Measurements from ENCODE around the gene ZSCAN25.

- TF ChIP-seq POLR2A (IDR thresholded peaks at IDR 0.05) (no peak), CTCF (IDR thresholded peaks at IDR 0.05) (no peak)
Measured at GRCh38 chr7:99623702-99624447, 7.1 kb downstream of the ZSCAN25 start.
